Measurements from ENCODE around the gene TEX44.
"Not testable (repeated sequence)": the region's sequence is repeated elsewhere in the genome, so short reads cannot be mapped to it uniquely, and the experiment has no call there.

Gene TEX44

GRCh38 chr2:231592636-231593145 lies at the start of gene TEX44:
Gene TEX44, plus strand, starts transcription at chr2:231592864. Its CDS starts 88 bp downstream, at chr2:231592952.
- no peak for DNase-seq

GRCh38 chr2:231545105-231545902 lies 47.4 kb upstream of the TEX44 start:
- DNase-seq, result no peak

DNA sequence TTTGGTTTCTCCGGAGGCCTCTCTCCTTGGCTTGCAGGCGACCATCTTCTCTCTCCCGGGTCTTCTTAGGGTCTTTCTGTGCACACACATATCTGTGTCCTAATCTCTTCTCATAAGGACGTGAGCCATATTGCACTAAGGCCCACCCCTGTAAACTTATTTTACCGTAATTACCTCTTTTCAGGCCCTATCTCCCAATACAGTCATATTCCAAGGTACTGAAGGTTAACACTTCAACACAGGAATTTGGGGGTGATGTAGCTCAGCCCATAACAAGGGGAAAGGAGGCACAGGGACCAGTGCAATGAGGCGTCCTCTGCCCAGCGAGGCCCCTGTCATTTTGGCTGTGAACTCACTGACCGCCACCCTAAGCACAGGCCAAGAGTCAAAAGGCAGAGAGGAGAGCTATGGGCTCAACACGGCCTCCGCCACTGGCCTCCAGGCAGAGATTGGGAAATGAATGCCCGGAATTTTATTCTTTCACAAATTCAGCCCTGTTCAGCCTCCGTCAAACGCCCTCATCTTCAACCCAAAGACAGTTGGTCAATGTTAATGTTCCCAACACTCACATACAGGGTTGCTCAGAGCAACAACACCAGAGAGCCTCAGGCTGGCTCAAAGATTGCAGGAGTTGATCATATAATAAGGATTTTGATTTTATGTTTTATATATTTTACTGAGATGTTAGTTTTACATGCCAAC lies 46.5 kb upstream of the TEX44 start:
- DNase-seq, result no peak

- no peak for DNase-seq
Observed at GRCh38 chr2:231547315-231548110, 45.2 kb upstream of the TEX44 start.

GRCh38 chr2:231548752-231549151 lies 43.9 kb upstream of the TEX44 start:
- DNase-seq, result no peak

- no peak for DNase-seq
Observed at GRCh38 chr2:231549446-231550239, 43.0 kb upstream of the TEX44 start.

GRCh38 chr2:231552752-231553151 lies 39.9 kb upstream of the TEX44 start:
- DNase-seq, result no peak

DNA sequence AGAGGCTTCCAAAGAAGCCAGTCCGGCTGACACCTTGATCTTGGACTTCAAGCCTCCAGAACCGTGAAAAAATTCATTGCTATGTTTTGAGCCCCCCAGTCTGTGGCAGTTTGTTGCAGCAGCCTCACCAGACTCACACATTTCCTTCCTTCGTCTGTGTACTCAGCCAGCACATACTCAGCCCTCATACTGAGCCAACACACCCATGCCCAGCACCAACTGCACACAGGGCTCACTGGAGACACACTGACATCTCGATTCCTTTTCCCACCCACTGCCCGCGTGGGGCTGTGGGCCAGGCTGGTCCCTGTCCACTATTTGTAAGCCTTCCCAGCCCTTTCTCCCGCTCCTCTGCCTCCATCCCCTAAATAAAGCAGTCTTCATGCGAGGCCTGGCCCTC lies 38.3 kb upstream of the TEX44 start:
- DNase-seq, result no peak

GRCh38 chr2:231554748-231555545 lies 37.7 kb upstream of the TEX44 start:
- no peak for DNase-seq

DNA sequence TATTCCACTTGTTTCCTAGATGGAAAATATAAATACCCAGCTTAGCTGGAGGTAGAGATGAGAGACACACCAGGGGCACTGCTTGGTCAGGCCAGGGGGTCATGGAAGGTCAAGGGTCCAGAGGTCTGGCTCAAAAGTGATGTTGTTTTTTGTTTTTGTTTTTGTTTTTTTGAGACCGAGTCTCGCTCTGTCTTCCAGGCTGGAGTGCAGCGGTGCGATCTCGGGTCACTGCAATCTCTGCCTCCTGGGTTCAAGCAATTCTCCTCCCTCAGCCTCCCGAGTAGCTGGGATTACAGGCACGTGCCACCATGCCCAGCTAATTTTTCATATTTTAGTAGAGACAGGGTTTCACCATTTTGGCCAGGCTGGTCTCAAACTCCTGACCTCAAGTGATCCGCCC lies 36.2 kb upstream of the TEX44 start:
- DNase-seq, result not testable (repeated sequence)

DNA sequence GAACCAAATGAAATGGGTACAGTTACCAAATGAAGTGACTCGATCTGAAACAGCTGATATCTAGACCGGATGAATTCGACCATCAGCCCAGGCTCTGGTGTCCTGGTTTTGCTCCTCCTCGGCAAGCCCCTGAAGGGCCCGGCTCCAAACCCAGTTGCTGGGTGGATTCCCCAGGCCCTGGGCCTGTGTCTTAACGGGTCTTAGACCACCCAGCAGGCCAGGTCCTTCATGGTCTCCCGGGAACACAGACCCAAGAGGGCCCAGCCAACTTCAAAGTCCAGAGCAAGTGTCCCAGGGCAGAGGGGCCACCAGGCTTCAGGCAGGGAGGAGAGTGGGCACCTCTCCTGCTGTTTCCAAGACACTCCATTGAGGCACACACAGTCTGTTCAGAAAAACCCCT lies 35.7 kb upstream of the TEX44 start:
- no peak for DNase-seq

DNA sequence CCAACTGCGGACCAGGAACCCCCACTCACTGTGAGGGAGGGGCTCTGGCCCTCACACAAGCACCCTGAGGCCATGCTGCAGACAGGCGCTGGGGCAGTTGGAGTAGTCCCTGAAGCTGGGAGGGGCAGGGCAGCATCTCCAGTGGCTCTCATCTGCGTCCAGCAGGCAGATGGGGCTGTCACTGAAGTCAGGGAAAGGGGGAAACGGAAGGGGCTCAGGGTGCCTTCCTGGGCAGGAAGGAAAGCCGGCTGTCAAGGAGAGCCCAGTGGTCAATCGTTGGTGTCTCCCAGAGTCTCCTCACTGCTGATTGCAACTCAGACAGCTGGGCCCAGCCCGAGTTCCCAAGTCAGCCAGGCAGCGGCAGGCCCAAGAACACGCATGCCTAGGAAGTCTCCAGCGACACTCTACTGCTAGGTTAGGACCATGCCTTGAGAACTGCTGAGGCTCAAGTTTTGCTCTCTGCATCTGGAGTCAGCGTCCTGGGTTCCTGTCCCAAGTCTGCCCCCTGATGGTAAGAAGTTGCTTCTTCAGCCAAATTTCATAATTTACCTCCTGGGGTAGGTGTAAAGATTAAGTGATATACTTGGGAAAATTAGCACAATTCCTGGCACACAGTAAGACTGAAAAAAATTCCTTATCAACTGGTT lies 35.0 kb upstream of the TEX44 start:
- peak; percentile 47 for DNase-seq

- DNase-seq, result peak; percentile 20
Observed at GRCh38 chr2:231563378-231563961, 29.2 kb upstream of the TEX44 start.

- no peak for DNase-seq
Observed at GRCh38 chr2:231565887-231566594, 26.6 kb upstream of the TEX44 start.

- no peak for DNase-seq
Observed at GRCh38 chr2:231567159-231567558, 25.5 kb upstream of the TEX44 start.

DNA sequence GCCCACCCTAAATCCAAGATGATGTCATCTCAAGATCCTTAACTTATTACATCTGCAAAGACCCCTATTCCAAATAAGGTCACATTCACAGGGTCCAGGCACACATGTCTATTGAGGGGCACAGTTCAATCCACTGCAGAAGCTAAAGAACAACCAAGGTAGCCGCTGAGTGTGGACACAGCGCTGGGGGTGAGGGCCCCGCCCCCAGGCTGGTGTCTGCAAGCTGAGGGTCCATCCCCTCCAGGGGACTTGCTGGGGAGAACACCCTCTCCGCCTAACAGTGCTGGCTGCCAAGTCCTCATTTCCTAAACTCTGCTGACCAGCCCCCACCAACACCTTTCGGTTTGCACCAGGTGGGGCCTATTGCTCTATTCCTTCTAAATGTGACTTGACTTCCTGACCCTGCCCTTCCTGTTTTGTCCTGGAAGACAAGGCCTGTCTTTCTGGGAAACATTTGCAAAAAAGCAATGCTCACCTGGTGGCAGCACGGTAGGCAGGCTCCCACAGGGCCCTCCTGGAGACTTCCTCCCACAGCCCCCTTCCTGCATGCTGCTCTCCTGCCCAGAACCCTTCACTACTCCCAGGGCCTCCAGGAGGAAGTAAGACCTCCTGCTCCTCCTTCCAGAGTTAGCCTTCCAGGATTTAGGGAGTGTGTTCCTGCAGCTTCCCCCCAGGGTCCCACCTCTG lies 24.4 kb upstream of the TEX44 start:
- no peak for DNase-seq

- no peak for DNase-seq
Observed at GRCh38 chr2:231568785-231569435, 23.8 kb upstream of the TEX44 start.

DNA sequence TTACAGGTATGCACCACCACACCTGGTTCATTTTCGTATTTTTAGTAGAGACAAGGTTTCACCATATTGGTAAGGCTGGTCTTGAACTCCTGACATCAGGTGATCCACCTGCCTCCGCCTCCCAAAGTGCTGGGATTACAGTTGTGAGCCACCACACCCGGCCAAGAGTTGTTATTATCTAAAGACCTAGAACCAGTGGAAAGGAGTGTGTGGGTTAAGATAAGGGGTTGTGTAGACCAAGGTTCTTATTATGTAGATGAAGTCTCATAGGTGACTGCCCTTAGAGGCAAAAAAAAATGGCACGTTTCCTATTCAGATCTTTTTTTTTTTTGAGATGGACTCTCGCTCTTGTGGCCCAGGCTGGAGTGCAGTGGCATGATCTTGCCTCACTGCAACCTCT lies 21.7 kb upstream of the TEX44 start:
- DNase-seq, result not testable (repeated sequence)

- no peak for DNase-seq
Observed at GRCh38 chr2:231571661-231572191, 20.9 kb upstream of the TEX44 start.
